NCI-H460 (cell line): ENCODE measurements around the gene RASL10B. TPM values are rescaled to one million over a fixed set of nuclear protein-coding genes. Genes with fewer than 3 reads are reported as not detected.

Source experiments
- DNase-seq: peaks from one replicate; pipeline ENCODE4 v3.0.0-alpha.2; 2016; ENCODE audit warnings: low read depth; ENCODE audit errors: extremely low read depth
- total RNA-seq: library from RNA; depleted of rRNA; stranded (reverse); fragments of >200 nt; shearing (Covaris generic); gene quantifications from 2 replicates; pipeline ENCODE4 v1.2.3, GENCODE V29; 2014

Gene RASL10B
- total RNA-seq, 1 experiment from 2014 or later, result 2.3 TPM

DNA sequence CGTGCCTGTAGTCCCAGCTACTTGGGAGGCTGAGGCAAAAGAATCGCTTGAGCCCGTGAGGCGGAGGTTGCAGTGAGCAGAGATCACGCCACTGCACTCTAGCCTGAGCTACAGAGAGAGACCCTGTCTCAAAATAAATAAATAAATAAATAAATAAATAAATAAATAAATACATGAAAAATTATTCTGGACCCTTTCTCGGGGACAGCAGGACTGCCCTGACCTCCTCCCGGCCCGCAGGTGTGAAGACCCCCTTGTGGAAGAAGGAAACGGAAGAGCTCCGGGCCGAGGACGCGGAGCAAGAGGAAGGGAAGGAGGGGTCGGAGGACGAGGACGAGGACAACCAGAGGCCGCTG is 32.3 kb downstream of the RASL10B start:
- no peak for DNase-seq

GRCh38 chr17:35764123-35764991 is 32.9 kb downstream of the RASL10B start:
- peak; percentile 85 for DNase-seq

GRCh38 chr17:35765086-35765710 is 33.8 kb downstream of the RASL10B start:
- DNase-seq, result no peak

GRCh38 chr17:35765756-35766488 is 34.5 kb downstream of the RASL10B start:
- no peak for DNase-seq

- DNase-seq, result no peak
Observed at GRCh38 chr17:35766489-35766877, 35.0 kb downstream of the RASL10B start.

DNA sequence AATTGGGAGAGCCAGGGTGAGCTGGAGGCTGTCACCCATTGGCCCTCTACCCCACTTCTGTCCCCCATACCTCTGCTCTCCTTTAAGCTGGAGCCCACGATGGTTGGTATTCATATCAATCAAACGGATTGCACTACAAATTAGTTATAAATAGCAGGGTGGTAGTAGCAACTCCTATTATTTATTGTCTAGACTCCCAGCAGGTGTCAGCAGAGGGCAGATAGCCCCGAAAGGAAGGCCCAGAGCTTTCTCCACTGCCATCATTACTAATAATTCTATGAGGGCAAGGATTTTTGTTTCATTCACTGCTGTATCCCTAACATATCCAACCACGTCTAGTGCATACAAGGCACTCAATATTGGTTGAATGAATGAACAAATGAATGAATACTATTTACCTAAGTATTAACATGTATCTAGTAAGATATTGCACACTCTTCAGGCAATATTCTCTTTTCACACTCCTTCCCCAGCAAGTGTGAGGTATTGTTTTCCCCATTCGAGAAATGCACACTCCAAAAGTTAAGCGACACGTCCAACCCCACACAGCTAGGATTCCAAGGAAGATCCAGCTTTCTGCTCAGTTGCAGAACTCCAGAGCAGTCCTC is 35.6 kb downstream of the RASL10B start:
- DNase-seq, result peak; percentile 47

DNA sequence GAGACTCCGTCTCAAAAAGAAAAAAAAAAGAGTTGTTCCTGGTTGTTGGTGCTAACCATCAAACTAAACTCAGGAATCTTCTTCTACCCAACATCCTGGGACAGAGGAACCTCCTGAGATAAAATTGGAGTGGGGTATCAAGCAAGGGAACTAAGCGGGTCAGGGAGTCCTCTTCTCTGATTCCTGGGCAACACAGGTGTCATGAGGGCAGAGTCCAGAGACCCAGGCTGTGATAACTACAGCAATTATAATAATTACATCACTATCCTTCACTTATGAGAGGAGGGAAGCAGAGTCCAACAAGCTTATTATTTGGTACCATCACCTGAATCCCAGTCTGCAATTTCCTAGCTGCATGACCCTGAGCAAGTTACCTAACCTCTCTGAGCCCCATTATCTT is 37.4 kb downstream of the RASL10B start:
- no peak for DNase-seq

DNA sequence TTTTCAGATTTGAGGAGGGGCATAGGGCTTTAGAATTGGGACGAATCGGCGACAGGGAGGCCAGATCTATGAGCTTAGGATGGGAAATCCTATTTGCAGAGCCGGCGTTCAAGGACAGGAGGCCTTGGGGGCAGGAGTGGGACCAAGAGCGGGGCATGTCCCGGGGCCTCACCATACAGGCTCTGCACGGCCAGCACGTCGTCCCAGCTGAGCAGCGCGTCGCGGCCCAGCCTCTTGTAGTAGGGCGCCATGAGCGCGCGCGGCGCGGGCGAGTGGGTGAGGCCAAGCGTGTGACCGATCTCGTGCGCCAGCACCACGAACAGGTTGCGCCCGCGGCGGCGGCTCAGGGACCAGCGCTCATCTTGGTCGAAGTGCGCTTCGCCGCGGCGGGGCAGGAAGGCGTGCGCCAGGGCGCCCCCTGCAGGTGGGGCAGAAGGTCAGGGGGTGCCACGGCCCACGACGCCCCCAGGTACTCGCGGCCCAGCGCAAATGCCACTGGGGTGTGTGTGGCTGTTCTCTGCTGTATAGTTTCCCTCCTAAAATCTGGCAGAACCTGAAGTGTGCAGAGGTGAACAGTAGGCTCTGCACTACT is 38.6 kb downstream of the RASL10B start:
- no peak for DNase-seq

GRCh38 chr17:35773129-35773528 is 41.7 kb downstream of the RASL10B start:
- DNase-seq, result no peak

DNA sequence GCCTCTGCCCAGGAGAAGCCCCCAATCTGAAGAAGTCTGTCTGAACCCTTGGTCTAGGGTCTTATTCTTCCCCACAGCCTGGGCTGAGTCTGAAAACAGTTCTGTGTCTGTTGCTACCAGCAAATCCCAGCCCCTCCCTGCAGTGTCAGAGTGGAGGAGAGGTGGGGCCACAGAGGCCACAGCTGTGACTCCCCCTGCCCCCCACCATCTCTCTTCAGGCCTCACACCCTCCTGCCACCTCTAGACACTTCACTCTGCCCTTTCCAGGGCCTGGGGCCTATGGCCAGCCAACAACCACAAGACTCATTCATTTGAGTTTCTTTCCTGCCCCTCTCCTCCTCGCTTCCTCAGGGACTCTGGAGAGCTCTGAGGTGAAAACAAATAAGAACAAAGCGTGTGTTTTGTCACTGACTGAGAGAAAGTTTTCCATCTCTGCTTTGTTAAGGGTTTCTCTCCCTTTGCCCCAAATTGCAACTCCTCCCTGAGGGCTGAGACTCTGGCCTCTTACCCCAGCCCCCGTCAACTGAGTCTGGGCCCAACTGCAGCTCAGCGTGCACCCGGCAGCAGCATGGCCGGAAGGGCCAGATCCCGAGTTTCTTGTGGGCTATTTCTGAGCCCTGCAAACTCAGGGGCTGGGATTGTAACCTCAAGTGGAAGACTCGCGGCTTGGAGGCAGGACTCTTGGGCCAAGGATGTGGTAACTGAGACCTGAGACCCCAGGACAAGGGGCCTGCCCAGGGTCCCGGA is 42.4 kb downstream of the RASL10B start:
- DNase-seq, result no peak

DNA sequence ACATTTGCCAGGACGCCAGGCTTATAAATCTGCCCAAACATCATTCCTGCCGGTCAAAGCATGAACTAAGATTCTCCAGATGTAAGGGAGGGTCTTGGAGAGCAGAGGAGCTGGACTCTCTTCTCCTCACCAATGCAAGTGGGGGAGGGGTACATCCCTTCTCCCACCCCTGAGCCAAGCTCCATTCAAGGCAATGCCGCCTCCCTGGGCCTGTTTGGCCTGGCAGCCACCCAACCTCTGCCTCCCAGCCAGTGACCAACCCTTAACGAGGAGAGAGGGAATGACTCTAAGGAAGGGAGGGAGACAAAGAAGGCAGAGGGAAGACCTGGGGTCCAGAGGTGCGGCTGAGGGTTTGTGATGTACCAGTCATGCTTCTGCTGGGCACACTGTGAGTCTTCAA is 43.1 kb downstream of the RASL10B start:
- DNase-seq, result no peak

- no peak for DNase-seq
Observed at GRCh38 chr17:35775039-35775438, 43.6 kb downstream of the RASL10B start.

GRCh38 chr17:35775583-35775982 is 44.1 kb downstream of the RASL10B start:
- no peak for DNase-seq

GRCh38 chr17:35778641-35779196 is 47.3 kb downstream of the RASL10B start:
- DNase-seq, result no peak

DNA sequence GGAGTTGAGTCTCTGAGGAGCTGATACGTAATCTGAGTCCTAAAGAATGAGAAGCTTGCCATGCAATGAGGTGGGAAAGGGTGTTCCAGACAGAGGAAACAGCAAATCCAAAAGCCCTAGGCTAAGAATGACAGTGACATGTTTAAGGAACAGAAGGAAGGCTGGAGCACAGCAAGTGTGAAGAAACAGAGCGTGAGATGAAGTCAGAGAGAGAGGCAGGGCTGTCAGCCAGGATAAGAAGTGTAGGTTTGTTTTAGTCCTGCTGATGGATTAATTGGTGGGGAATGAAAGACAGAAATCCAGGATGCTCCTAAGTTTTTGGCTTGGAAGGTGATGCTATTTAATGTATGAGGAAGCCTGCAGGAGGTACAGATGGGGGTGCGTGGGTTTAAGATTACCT is 49.5 kb downstream of the RASL10B start:
- no peak for DNase-seq

DNA sequence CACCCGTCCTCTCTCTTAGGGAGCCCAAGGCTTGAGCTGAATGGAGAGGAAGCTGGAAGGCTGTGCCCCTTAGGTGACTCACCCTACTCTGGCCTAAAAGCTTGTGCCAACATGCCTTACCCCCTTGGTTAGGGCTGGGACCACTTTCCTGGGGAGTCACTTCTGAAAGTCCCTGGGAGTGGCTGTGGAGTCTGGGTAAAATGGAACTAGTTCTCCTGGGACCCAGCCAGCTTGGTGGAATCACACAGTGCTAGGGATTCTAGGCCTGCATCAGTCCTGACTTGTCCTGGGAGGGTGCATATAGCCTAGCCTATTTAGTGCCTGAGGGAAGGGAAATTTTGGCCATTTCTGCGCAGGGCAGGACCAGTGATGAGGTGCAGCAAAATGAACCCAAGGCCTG is 53.5 kb downstream of the RASL10B start:
- DNase-seq, result no peak

DNA sequence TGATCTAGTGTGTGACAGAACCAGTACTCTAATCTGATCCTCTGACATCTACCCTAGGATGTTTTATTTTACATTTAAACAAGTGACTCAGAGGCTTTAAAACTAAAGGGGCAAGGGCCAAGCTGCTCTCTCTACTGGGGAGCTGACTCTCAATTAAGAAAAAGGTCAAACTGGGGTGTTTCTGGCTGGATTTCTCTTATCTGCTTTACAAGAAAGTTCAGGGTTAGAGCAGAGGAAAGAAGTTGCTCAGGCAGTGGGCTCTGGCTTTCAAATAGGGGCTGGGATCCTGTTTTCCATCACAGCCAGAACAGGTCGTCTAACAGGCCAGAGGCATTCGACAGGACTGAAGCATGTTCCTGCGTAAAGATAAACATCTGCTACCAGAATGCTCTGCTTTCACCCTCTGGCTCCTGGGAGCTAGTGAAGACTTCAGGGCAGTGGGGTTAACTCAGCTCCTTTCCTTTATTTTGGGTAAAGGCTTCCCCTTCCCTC is 55.5 kb downstream of the RASL10B start:
- DNase-seq, result no peak

GRCh38 chr17:35788477-35789368 is 57.3 kb downstream of the RASL10B start:
- DNase-seq, result no peak

DNA sequence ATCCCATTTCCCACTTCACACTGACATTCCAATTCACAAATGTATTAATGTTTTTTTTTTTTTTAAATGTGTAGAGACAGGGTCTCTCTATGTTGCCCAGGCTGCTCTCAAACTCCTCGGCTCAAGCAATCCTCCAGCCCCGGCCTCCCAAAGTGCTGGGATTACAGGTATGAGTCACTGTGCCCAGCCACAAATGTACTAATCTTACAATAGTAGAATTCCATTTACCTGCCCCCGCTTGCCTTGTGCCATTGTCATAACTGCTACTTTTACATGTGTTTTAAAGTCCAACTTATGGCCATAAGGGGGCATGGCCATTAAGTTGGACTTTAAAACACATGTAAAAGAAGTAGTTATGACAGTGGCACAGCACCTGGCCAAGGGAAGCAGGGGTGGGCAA is 59.4 kb downstream of the RASL10B start:
- DNase-seq, result no peak
